RPMI8226 (cell line): ENCODE data around the gene NOL8.

Source experiments
- DNase-seq: peaks from one replicate; pipeline ENCODE4 v3.0.0-alpha.2; 2015

NOL8 gene

GRCh38 chr9:92257327-92257726 lies 67.8 kb downstream of the NOL8 start:
- no peak for DNase-seq

- no peak for DNase-seq
These were observed 70.5 kb downstream of the NOL8 start for GRCh38 chr9:92254381-92255337.

GRCh38 chr9:92253656-92254055 lies 71.5 kb downstream of the NOL8 start:
- no peak for DNase-seq

GRCh38 chr9:92247981-92248380 lies 77.2 kb downstream of the NOL8 start:
- DNase-seq: no peak
